ENCODE measurements around the gene PLEKHA5.
"Not testable (repeated sequence)": the region's sequence is repeated elsewhere in the genome, so short reads cannot be mapped to it uniquely, and the experiment has no call there.

Gene PLEKHA5

GRCh38 chr12:19410629-19411185 lies 281.2 kb downstream of the PLEKHA5 start:
- FAIRE-seq, result no peak

DNA sequence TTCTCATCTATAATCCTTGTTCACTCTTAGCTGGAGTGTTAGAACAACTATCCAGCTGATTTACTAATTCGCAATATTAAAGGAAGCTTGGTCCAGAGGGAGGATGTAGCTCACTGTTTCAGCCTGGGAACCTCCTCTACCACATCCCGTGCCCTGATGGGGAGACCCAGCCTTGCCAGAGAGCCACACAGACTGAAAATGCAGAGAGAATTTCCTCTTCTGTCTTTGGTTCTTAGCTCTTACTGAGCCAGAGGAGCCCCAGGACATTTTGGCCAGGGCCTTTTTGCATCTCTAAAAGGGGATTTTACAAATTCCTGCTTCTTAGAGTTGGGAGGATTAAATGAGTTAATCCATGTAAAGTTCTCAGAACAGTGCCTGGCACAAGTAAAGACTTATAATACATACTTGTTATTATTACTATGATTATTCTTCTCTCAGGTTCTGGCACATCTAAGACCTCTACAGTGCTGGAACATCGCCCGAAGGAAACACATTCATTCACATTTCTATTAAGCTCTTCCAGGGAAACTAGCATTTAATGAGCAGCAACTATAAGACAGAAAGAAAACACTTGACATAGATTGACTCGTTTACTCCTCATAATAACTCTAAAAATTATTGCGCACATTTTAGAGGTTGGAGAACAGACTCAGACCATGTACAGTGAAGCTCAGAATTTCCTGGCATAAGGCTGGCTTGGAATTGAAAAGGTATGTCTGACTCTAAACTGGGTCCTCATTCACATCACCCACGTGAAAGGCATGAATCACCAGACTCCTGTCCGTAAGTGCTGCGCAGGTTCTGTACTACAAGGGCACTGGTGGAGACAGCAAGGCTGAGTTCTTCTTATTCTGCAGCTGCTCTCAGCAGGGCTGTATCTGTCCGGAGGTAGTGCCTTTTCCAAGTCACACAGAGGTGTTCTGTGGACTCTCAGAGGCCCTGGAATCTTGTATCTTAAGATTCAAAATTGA lies 282.0 kb downstream of the PLEKHA5 start:
- FAIRE-seq, result no peak

DNA sequence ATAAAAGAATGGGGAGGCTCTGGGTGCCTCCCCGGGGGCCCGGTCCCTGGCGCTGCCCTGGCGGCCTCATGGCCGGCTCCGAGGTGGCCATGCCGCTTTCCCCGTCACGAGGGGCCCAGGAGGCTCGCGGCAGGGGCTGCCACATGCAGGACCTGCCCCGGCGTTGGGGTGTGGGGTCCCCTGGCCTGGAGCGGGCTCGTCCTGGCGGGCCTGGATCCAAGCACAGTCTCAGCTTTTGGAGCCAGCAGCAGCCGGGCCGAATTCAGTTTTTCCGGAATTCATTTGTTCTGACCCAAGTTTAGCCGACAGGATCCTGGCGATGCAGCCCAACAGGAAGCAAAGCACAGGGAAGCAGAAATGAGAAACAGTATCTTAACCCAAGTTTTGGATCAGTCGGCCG lies 283.3 kb downstream of the PLEKHA5 start:
- FAIRE-seq, result no peak

GRCh38 chr12:19413582-19413981 lies 284.0 kb downstream of the PLEKHA5 start:
- not testable (repeated sequence) for FAIRE-seq

DNA sequence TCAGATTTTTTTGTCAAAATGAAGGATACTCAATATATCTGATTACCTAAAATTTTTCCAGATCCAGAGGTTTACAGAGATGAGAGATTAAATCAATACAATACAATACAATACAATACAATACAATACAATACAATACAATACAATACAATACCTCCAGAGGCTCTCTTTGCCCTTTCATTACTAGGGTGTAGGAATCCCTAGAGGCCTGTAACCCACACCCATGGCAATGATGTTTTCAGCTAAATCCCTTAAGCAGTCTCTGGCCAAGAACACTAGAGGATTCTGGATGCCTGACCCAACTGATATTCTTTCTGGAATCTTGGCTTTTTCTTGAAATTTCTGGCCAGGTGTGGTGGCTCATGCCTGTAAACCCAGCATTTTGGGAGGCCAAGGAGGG lies 286.0 kb downstream of the PLEKHA5 start:
- no peak for FAIRE-seq

- FAIRE-seq, result no peak
Measured at GRCh38 chr12:19419086-19419485, 289.6 kb downstream of the PLEKHA5 start.

- FAIRE-seq, result no peak
Measured at GRCh38 chr12:19421503-19422282, 292.2 kb downstream of the PLEKHA5 start.

- no peak for FAIRE-seq
Measured at GRCh38 chr12:19423166-19423930, 293.8 kb downstream of the PLEKHA5 start.

All from islet of Langerhans (tissue), 1 donor.